GM12801 (cell line): Measurements from ENCODE around the gene TECTA.

Experiments
- CTCF ChIP-seq: IDR thresholded peaks from one replicate; pipeline ENCODE4 v1.5.1; 2011; ENCODE audit warnings: control low read depth; ENCODE audit not compliant: insufficient read length; ENCODE audit errors: extremely low read depth

TECTA gene

GRCh38 chr11:121152764-121153163, 51.7 kb downstream of the TECTA start:
- no peak for TF ChIP-seq CTCF

GRCh38 chr11:121153472-121153871, 52.4 kb downstream of the TECTA start:
- TF ChIP-seq CTCF: no peak

- no peak for TF ChIP-seq CTCF
Observed at GRCh38 chr11:121154486-121155314, 53.7 kb downstream of the TECTA start.

GRCh38 chr11:121157756-121158155, 56.7 kb downstream of the TECTA start:
- TF ChIP-seq CTCF: no peak

- TF ChIP-seq CTCF: no peak
Observed at GRCh38 chr11:121159741-121160140, 58.7 kb downstream of the TECTA start.

GRCh38 chr11:121161349-121161917, 60.4 kb downstream of the TECTA start:
- no peak for TF ChIP-seq CTCF

- TF ChIP-seq CTCF: no peak
Observed at GRCh38 chr11:121163658-121164308, 62.7 kb downstream of the TECTA start.
